ENCODE results near the gene EXOG.

DNA sequence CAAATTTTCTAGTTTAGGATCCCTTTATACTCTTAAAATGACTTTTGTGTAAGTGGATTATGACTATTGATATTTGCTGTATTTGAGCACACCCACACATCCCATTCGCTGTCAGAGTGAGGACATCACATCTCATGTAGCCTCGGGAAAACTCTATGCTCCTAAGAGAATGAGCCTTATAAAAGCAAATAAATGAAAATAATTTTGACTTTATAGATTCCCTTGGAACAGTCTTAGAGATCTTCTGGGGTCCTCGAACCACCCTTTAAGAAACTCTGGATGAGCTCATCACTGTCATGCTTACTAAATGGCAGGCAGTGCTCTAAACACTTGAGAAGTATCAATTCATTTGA lies 16.1 kb upstream of the EXOG start:
- TF ChIP-seq TCF7L2 (IDR thresholded peaks at IDR 0.05; ENCODE audit: borderline replicate concordance, extremely low read depth, insufficient read depth, insufficient read length) (no peak), ZNF274 (IDR thresholded peaks at IDR 0.05; ENCODE audit: low read depth, low read length) (no peak), EZH2phosphoT487 (IDR thresholded peaks at IDR 0.05; ENCODE audit: borderline replicate concordance) (no peak), SIN3A (IDR thresholded peaks at IDR 0.05; ENCODE audit: low read depth) (no peak), EZH2 (IDR thresholded peaks at IDR 0.05) (no peak), POLR2AphosphoS5 (IDR thresholded peaks at IDR 0.05; ENCODE audit: low read depth, low read length) (no peak)
